Hematopoietic multipotent progenitor cell (in vitro differentiated cells): ENCODE data around the gene CTNNBL1. TPM values are rescaled to one million over a fixed set of nuclear protein-coding genes. Genes with fewer than 3 reads are reported as not detected.
A peak's percentile ranks its signal among the peaks of the same experiment; 100 is the strongest.
"Not testable (repeated sequence)": the region's sequence is repeated elsewhere in the genome, so short reads cannot be mapped to it uniquely, and the experiment has no call there.

Experiments used
- DNase-seq, 3 donors: peaks; one replicate each; pipeline ENCODE4 v3.0.0-alpha.2; 2011 to 2015; ENCODE audit warnings: low read depth in 2 of 3, low spot score in 2 of 3
- total RNA-seq: library from RNA; depleted of rRNA; stranded (reverse); fragments of >200 nt; gene quantifications from one replicate; pipeline ENCODE4 v1.2.3, GENCODE V29; 2012

The CTNNBL1 gene
- total RNA-seq, 1 donor = 51.2 TPM

GRCh38 chr20:37704955-37705354, 11.1 kb downstream of the CTNNBL1 start:
- DNase-seq = no peak

GRCh38 chr20:37706298-37706697, 12.5 kb downstream of the CTNNBL1 start:
- DNase-seq = no peak

- DNase-seq = peak in 2 of 3 donors; percentile 57 to 82
Observed at GRCh38 chr20:37711001-37711400, 17.2 kb downstream of the CTNNBL1 start.

GRCh38 chr20:37711994-37712964, 18.4 kb downstream of the CTNNBL1 start:
- peak in 2 of 3 donors; percentile 64 to 78 for DNase-seq

GRCh38 chr20:37713396-37713795, 19.6 kb downstream of the CTNNBL1 start:
- no peak for DNase-seq

GRCh38 chr20:37714978-37715672, 21.3 kb downstream of the CTNNBL1 start:
- DNase-seq = peak in 2 of 3 donors; percentile 44 to 81

- no peak for DNase-seq
Observed at GRCh38 chr20:37721751-37722150, 27.9 kb downstream of the CTNNBL1 start.

- not testable (repeated sequence) for DNase-seq
Observed at GRCh38 chr20:37722312-37722711, 28.5 kb downstream of the CTNNBL1 start.

GRCh38 chr20:37723668-37724067, 29.8 kb downstream of the CTNNBL1 start:
- DNase-seq = no peak

- no peak for DNase-seq
Observed at GRCh38 chr20:37725165-37725564, 31.3 kb downstream of the CTNNBL1 start.

GRCh38 chr20:37725855-37726254, 32.0 kb downstream of the CTNNBL1 start:
- no peak for DNase-seq

- no peak for DNase-seq
Observed at GRCh38 chr20:37726321-37726720, 32.5 kb downstream of the CTNNBL1 start.

- no peak for DNase-seq
Observed at GRCh38 chr20:37726971-37727956, 33.4 kb downstream of the CTNNBL1 start.

- no peak for DNase-seq
Observed at GRCh38 chr20:37727957-37728634, 34.3 kb downstream of the CTNNBL1 start.

GRCh38 chr20:37728635-37728983, 34.8 kb downstream of the CTNNBL1 start:
- no peak for DNase-seq

GRCh38 chr20:37729452-37729851, 35.6 kb downstream of the CTNNBL1 start:
- DNase-seq = no peak

GRCh38 chr20:37729909-37730308, 36.1 kb downstream of the CTNNBL1 start:
- DNase-seq = no peak

- DNase-seq = no peak
Observed at GRCh38 chr20:37733416-37733815, 39.6 kb downstream of the CTNNBL1 start.

GRCh38 chr20:37734228-37734985, 40.6 kb downstream of the CTNNBL1 start:
- no peak for DNase-seq
